ENCODE results near the gene MCRIP1. TPM values are rescaled to one million over a fixed set of nuclear protein-coding genes. Genes with fewer than 3 reads are reported as not detected.

MCRIP1 gene
- total and polyA plus RNA-seq, 4 donors, result 16.6 to 42.0 (median 26.2) TPM

GRCh38 chr17:81837641-81838040, 4.5 kb upstream of the MCRIP1 start:
- Histone ChIP-seq H3K9ac (ENCODE audit: low read depth in 1 of 2, low read length in 2 of 2) (no peak overlapping the region), H3K4me3 (ENCODE audit: low read depth in 1 of 3, low read length in 3 of 3) (no peak overlapping the region), H3K27me3 (ENCODE audit: control insufficient read depth in 4 of 4, insufficient read depth in 4 of 4, low read length in 3 of 4) (no peaks in the 10 kb centered on the region), H3K27ac (ENCODE audit: low read depth in 1 of 2, low read length in 2 of 2) (no peak overlapping the region), H3K4me1 (ENCODE audit: control insufficient read depth in 4 of 4, insufficient read depth in 4 of 4, low read length in 3 of 4) (peaks cover 9 to 21% (median 16%) of the 10 kb centered on the region in 4 donors), H3K9me3 (ENCODE audit: control insufficient read depth in 4 of 4, low read length in 3 of 4) (no peaks in the 10 kb centered on the region), H3K36me3 (ENCODE audit: control insufficient read depth in 4 of 4, insufficient read depth in 3 of 4, low read depth in 1 of 4, low read length in 3 of 4) (peaks cover 0 to under 1% (median 0%) of the 10 kb centered on the region in 4 donors)
- DNase-seq (ENCODE audit: low spot score), result no peak
- TF ChIP-seq EGR1 (IDR thresholded peaks at IDR 0.05; ENCODE audit: low read depth in 2 of 2), result no peak
- TF ChIP-seq YY1 (IDR thresholded peaks at IDR 0.05), result no peak
- TF ChIP-seq FOXA1 (IDR thresholded peaks at IDR 0.05), result no peak
- TF ChIP-seq REST (IDR thresholded peaks at IDR 0.05), result no peak
- TF ChIP-seq, protein P1, sequence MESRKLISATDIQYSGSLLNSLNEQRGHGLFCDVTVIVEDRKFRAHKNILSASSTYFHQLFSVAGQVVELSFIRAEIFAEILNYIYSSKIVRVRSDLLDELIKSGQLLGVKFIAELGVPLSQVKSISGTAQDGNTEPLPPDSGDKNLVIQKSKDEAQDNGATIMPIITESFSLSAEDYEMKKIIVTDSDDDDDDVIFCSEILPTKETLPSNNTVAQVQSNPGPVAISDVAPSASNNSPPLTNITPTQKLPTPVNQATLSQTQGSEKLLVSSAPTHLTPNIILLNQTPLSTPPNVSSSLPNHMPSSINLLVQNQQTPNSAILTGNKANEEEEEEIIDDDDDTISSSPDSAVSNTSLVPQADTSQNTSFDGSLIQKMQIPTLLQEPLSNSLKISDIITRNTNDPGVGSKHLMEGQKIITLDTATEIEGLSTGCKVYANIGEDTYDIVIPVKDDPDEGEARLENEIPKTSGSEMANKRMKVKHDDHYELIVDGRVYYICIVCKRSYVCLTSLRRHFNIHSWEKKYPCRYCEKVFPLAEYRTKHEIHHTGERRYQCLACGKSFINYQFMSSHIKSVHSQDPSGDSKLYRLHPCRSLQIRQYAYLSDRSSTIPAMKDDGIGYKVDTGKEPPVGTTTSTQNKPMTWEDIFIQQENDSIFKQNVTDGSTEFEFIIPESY (IDR thresholded peaks at IDR 0.05), result no peak
- TF ChIP-seq, protein P2, sequence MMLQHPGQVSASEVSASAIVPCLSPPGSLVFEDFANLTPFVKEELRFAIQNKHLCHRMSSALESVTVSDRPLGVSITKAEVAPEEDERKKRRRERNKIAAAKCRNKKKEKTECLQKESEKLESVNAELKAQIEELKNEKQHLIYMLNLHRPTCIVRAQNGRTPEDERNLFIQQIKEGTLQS (IDR thresholded peaks at IDR 0.05), result no peak
- TF ChIP-seq RXRA (IDR thresholded peaks at IDR 0.05), result no peak
- no peak for TF ChIP-seq FOXA2 (IDR thresholded peaks at IDR 0.05)
- TF ChIP-seq TAF1 (conservative IDR thresholded peaks at IDR 0.05), result no peak
- no peak for TF ChIP-seq RAD21 (IDR thresholded peaks at IDR 0.05)
- no peak for TF ChIP-seq JUND (IDR thresholded peaks at IDR 0.05)
- TF ChIP-seq GABPA (IDR thresholded peaks at IDR 0.05 in 1 of 2, conservative IDR thresholded peaks at IDR 0.05 in 1 of 2), result no peak
- no peak for TF ChIP-seq NR2F2 (IDR thresholded peaks at IDR 0.05)
- TF ChIP-seq CTCF (IDR thresholded peaks at IDR 0.05; ENCODE audit: low read depth, low read length, missing input control), result no peak
- no peak for TF ChIP-seq MAX (IDR thresholded peaks at IDR 0.05)
- TF ChIP-seq HNF4A (conservative IDR thresholded peaks at IDR 0.05), result no peak
- TF ChIP-seq SP1 (IDR thresholded peaks at IDR 0.05), result no peak
- WGBS, result 76% methylated on average over 9 of the region's 9 CpGs

All from liver (tissue), 9 donors.